Right forelimb (tissue), 1 donor: ENCODE measurements around the gene PDK3.

ENCODE experiments used
- DNase-seq: peaks from one replicate; pipeline ENCODE4 v3.0.0-alpha.2; 2018

The PDK3 gene

GRCh38 chrX:24563291-24564010 is 98.4 kb downstream of the PDK3 start:
- DNase-seq = no peak

- DNase-seq = no peak
Measured at GRCh38 chrX:24566240-24566639, 101.2 kb downstream of the PDK3 start.

DNA sequence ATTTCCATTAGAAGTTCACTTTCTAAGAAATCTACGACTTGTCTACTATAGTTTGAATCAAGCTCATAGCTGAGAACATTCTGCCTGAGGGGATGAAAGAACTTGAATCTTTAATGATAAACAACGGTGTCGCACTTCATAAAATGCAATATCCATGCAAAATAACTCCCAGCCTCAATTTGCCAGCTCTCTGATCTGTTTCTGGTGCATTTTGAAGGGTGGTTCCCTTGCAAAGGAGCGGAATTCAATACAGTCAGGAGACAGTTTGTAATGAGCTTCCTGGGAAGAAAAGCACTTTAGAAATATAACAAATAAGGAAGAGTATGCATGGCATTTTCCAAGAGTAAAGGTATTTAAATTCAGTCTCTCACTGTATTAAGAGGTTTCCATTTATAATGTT is 102.1 kb downstream of the PDK3 start:
- DNase-seq = no peak

DNA sequence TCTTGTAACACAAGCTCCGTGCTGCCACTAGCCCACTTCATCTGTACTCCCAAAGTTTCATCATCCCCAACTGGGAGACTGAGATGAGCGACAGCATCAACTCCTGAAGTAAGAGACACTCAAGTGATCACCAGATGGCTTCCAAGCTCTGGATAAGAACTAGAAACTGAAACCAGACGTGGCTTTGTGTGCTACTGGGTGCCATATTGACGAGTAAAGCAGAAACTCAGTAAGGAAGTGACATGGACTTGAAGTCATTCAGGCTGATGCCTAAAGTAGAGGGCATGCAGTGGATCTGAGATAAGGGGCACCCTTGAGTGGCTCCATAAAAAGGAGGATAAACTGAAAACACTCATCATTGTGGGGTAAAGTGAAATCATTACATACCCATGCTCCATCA is 109.7 kb downstream of the PDK3 start:
- DNase-seq = no peak

GRCh38 chrX:24575496-24575895 is 110.4 kb downstream of the PDK3 start:
- DNase-seq = no peak

DNA sequence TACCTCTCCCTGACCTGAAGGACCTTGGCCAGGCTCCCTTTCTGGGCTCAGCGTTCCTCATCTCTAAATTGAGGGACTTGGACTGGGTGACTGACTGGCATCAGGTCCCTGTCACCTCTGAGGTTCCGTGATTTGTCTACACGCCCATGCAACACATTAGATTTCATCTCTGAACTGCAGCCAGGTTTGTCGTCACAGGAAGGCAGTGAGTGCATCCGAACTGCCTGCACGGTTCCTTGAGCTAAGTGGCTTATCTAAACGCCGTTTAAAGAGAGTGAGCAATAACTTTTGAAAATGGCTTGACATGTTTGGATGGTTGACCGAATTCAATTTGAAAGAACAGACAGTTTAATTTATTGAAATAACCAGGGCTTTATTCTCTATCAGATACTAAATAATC is 112.0 kb downstream of the PDK3 start:
- no peak for DNase-seq
